K562 (cell line): Measurements from ENCODE around the gene FBXW9. TPM values are rescaled to one million over a fixed set of nuclear protein-coding genes. Genes with fewer than 3 reads are reported as not detected.
A peak's percentile ranks its signal among the peaks of the same experiment; 100 is the strongest.

Source experiments
- CBX2 ChIP-seq: fragments of 200-600 bp; sonication (generic); IDR thresholded peaks from one replicate; pipeline ENCODE4 v1.6.1; 2012; ENCODE audit warnings: mild to moderate bottlenecking, low read length, inconsistent platforms; ENCODE audit not compliant: insufficient read depth, poor library complexity, severe bottlenecking
- KAT8 ChIP-seq: fragments of 450-650 bp; IDR thresholded peaks from 2 replicates; pipeline ENCODE4 v1.6.1; 2016; ENCODE audit warnings: low read depth, mild to moderate bottlenecking
- MBD1 ChIP-seq: fragments of 250-450 bp; sonication (Bioruptor Pico); IDR thresholded peaks from 2 replicates; pipeline ENCODE4 v1.8.0; 2022; ENCODE audit warnings: inconsistent platforms
- NUFIP1 ChIP-seq: fragments of 450-650 bp; IDR thresholded peaks from 2 replicates; pipeline ENCODE4 v1.6.1; 2018; ENCODE audit not compliant: partially characterized antibody
- PBX2 ChIP-seq, 2 experiments: IDR thresholded peaks in 1 of 2; conservative IDR thresholded peaks in 1 of 2; 2 replicates each; pipeline ENCODE4 v1.6.1; 2016; ENCODE audit warnings: low read depth in 2 of 2, mild to moderate bottlenecking in 1 of 2, missing compliant biosample characterization in 1 of 2, missing genetic modification characterization in 1 of 2, moderate library complexity in 1 of 2
- PHB ChIP-seq: fragments of 250-450 bp; sonication (Bioruptor Pico); IDR thresholded peaks from 2 replicates; pipeline ENCODE4 v1.5.0; 2021
- PML ChIP-seq: IDR thresholded peaks from 2 replicates; pipeline ENCODE4 v1.6.1; 2012; ENCODE audit warnings: low read length, inconsistent platforms
- POLR2G ChIP-seq: fragments of 200-400 bp; formaldehyde crosslinking; IDR thresholded peaks from 2 replicates; pipeline ENCODE4 v1.6.1; 2017; ENCODE audit warnings: low read depth, mild to moderate bottlenecking, antibody characterized with exemption, low read length, moderate library complexity
- RB1 ChIP-seq: fragments of 450-650 bp; IDR thresholded peaks from 2 replicates; pipeline ENCODE4 v1.6.1; 2017; ENCODE audit warnings: low read depth, mild to moderate bottlenecking
- RBM14 ChIP-seq: fragments of 200-400 bp; formaldehyde crosslinking; IDR thresholded peaks from 2 replicates; pipeline ENCODE4 v1.6.1; 2018; ENCODE audit warnings: low read depth, mild to moderate bottlenecking, low read length, moderate library complexity, borderline replicate concordance; ENCODE audit not compliant: insufficient read depth
- RUNX1 ChIP-seq: sonication (generic); IDR thresholded peaks from 2 replicates; pipeline ENCODE4 v1.6.1; 2016; ENCODE audit warnings: antibody characterized with exemption, low read depth
- THRAP3 ChIP-seq: fragments of 450-650 bp; IDR thresholded peaks from 2 replicates; pipeline ENCODE4 v1.6.1; 2016; ENCODE audit warnings: mild to moderate bottlenecking, inconsistent platforms, borderline replicate concordance
- ZNF589 ChIP-seq: fragments of 200-800 bp; sonication (Bioruptor generic); IDR thresholded peaks from 2 replicates; pipeline ENCODE4 v1.6.1; 2016; ENCODE audit warnings: low read depth, missing genetic modification characterization, missing compliant biosample characterization
- ZNF830 ChIP-seq: fragments of 250-450 bp; sonication (Bioruptor Pico); IDR thresholded peaks from 2 replicates; pipeline ENCODE4 v1.5.0; 2021; ENCODE audit warnings: mild to moderate bottlenecking
- polyA plus RNA-seq, 8 experiments: library from polyadenylated mRNA; depleted of rRNA in 4 of 8; stranded (reverse) in 5 of 8; unstranded in 3 of 8; fragments of >200 nt; fragmentation: Nextera tagmentation in 2 of 8; fragmentation: Illumina TruSeq in 1 of 8; extraction: Ambion mirVana in 2 of 8; extraction: Trizol in 1 of 8; gene quantifications; 2 replicates each; pipeline versions ENCODE4 v1.2.1 to v1.2.3, GENCODE V29; 2011 to 2014; ENCODE audit warnings: inconsistent platforms in 1 of 8, missing spikeins in 1 of 8
- total RNA-seq, 7 experiments: library from RNA; depleted of rRNA in 6 of 7; stranded (reverse); fragments of >200 nt in 6 of 7; fragmentation: Illumina TruSeq in 2 of 7; extraction: Trizol in 2 of 7; gene quantifications; 2 replicates each; pipeline versions ENCODE4 v1.2.1 to v1.2.3, GENCODE V29; 2011 to 2021; ENCODE audit warnings: low replicate concordance in 1 of 7
- TF ChIP-seq, protein P1 (sequence below): fragments of 450-650 bp; IDR thresholded peaks from 2 replicates; pipeline ENCODE4 v1.6.1; 2014; ENCODE audit warnings: low read depth, mild to moderate bottlenecking, moderate library complexity, borderline replicate concordance
- TF ChIP-seq, protein P2 (sequence below): fragments of 250-450 bp; sonication (Bioruptor Pico); IDR thresholded peaks from 2 replicates; pipeline ENCODE4 v1.4.0; 2020; ENCODE audit warnings: mild to moderate bottlenecking, moderate library complexity

FBXW9 gene
- total and polyA plus RNA-seq, 9 of the 15 experiments (the other 6 are each of a cell fraction or from before 2014, with no cell fraction given), result 0.23 to 21.7 (median 6.2) TPM

DNA sequence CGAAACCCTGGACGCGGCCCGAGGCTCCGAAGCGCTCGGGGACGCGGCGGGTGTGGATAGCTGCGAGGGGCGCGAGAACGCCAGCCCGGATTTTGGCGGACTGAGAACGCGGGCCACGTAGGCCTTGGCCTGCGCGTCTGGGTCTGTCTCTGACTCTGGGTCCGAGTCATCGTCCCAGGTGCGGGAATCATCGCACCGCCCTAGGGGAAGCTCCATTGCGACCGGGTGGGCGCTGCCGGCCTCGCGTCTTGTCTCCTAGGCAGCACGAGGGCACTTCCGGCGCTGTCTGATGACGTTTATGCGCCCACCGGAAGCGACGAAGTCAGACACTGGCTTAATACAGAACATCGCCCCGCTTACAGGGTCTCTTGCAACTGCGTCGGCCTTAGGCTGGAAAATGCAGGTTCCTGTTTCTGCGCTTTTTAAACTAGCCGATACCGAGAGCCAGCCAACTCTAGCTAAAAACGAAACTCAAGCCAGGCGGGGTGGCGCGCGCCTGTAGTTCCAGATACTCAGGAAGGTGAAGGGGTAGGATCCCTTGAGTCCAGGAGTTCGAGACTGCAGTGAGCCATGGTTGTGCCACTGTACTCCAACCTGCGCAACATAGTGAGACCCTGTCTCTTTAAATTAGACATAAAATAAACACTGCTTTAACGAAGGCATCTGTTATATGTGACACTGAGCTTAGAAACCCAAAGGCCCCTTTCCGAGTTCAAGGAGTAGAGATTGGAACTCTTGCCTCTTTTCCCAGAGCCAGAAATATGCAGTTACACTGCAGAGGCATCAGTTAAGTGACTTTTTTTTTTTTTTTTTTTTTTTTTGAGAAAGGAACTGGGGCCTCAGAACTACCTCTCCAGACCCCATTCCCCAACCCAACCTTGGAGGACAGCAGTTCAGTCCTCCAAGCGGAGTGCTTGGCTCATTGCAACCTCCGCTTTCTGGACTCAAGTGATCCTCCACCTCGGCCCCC lies at the start of gene FBXW9 (continued):
- TF ChIP-seq PBX2 (CRISPR knock-in tag; IDR thresholded peaks at IDR 0.05; ENCODE audit: low read depth) (no peak), PBX2 (tag; conservative IDR thresholded peaks at IDR 0.05; ENCODE audit: low read depth) (no peak), THRAP3 (no peak), POLR2G (peak; percentile 85), ZNF589 (CRISPR knock-in tag) (no peak), ZNF830 (CRISPR knock-in tag) (no peak), PML (peak; percentile 61; the same call in 1 of the 2 replicates), RUNX1 (no peak), RB1 (no peak), MBD1 (CRISPR knock-in tag) (no peak), NUFIP1 (no peak), RBM14 (no peak), PHB (CRISPR knock-in tag) (no peak), CBX2 (no peak), KAT8 (no peak)
- TF ChIP-seq, protein P1, sequence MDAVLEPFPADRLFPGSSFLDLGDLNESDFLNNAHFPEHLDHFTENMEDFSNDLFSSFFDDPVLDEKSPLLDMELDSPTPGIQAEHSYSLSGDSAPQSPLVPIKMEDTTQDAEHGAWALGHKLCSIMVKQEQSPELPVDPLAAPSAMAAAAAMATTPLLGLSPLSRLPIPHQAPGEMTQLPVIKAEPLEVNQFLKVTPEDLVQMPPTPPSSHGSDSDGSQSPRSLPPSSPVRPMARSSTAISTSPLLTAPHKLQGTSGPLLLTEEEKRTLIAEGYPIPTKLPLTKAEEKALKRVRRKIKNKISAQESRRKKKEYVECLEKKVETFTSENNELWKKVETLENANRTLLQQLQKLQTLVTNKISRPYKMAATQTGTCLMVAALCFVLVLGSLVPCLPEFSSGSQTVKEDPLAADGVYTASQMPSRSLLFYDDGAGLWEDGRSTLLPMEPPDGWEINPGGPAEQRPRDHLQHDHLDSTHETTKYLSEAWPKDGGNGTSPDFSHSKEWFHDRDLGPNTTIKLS, result no peak
- TF ChIP-seq, protein P2, sequence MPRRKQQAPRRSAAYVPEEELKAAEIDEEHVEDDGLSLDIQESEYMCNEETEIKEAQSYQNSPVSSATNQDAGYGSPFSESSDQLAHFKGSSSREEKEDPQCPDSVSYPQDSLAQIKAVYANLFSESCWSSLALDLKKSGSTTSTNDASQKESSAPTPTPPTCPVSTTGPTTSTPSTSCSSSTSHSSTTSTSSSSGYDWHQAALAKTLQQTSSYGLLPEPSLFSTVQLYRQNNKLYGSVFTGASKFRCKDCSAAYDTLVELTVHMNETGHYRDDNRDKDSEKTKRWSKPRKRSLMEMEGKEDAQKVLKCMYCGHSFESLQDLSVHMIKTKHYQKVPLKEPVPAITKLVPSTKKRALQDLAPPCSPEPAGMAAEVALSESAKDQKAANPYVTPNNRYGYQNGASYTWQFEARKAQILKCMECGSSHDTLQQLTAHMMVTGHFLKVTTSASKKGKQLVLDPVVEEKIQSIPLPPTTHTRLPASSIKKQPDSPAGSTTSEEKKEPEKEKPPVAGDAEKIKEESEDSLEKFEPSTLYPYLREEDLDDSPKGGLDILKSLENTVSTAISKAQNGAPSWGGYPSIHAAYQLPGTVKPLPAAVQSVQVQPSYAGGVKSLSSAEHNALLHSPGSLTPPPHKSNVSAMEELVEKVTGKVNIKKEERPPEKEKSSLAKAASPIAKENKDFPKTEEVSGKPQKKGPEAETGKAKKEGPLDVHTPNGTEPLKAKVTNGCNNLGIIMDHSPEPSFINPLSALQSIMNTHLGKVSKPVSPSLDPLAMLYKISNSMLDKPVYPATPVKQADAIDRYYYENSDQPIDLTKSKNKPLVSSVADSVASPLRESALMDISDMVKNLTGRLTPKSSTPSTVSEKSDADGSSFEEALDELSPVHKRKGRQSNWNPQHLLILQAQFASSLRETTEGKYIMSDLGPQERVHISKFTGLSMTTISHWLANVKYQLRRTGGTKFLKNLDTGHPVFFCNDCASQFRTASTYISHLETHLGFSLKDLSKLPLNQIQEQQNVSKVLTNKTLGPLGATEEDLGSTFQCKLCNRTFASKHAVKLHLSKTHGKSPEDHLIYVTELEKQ (CRISPR knock-in tag), result no peak
